GM19193 (cell line): Measurements from ENCODE around the gene TMEM88.

Experiments
- POLR2A ChIP-seq: IDR thresholded peaks from 4 replicates; pipeline ENCODE4 v1.6.1; 2011; ENCODE audit not compliant: insufficient read depth, insufficient read length; ENCODE audit errors: extremely low read depth

The TMEM88 gene

GRCh38 chr17:7838090-7839075 lies 16.5 kb upstream of the TMEM88 start:
- peak; percentile 29 for TF ChIP-seq POLR2A

- TF ChIP-seq POLR2A, result no peak
Measured at GRCh38 chr17:7839190-7839875, 15.5 kb upstream of the TMEM88 start.

GRCh38 chr17:7839876-7840261 lies 15.0 kb upstream of the TMEM88 start:
- TF ChIP-seq POLR2A, result no peak

DNA sequence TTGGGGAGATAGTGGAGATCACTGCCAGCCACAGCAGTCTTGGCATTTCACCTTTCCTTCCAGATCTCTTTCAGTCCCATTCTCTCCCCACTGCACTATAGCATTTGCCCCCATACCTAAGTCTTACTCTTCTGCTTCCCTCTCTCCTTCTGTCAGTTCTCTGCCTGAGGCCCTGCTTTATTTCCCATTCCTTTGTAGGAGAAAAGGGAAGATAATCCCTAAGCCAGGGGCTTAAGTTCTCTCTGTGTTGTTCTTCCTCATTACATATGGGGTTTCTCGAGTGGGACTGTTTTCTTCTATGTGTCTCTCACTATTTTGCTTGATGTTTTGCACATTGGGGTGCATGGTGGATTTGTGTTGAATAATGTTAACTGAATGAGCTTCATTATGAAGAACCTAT lies 14.4 kb upstream of the TMEM88 start:
- no peak for TF ChIP-seq POLR2A

DNA sequence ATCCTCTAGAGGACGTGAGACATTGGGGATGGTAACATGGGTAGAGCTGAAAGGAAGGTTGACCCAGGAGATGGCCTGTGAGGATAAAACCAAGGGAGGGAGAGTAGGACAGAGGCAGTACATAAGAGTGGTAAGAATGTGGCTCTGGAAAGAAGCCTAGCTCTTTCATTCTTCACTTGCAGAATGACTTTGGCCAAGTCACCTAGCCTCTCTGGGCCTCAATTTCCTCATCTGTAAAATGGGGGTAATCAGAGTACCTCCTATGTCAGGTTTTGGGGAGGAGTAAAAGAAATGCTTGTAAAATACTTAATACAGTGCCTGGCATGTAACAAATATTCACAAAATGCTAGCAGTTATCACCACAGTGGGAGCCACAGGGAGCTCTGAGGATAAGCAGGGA lies 14.0 kb upstream of the TMEM88 start:
- TF ChIP-seq POLR2A, result no peak

DNA sequence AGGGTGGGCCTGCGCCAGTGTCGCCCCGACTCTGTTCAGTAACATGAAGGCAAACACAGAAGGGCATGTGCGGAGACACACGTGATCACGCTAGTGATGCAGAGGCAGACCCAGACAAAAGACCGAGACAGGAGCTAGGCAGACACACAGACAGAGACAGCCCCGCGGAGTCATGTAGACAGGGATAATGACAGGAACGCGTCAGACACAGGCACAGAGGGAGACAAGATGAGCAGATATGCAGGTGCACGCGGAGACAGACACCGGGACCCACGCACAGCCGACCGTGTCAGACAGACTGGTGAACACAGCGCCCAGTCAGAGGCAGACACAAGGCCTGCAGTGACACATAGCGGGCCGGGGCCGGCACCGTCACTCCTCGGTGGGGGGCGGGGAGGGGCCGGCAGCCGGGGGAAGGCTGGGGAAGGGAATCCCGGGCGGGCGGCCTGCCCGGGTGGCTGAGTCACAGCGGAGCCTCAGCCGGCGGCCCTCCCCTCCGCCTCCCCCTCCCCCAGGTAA lies 13.4 kb upstream of the TMEM88 start:
- peak; percentile 53 for TF ChIP-seq POLR2A

DNA sequence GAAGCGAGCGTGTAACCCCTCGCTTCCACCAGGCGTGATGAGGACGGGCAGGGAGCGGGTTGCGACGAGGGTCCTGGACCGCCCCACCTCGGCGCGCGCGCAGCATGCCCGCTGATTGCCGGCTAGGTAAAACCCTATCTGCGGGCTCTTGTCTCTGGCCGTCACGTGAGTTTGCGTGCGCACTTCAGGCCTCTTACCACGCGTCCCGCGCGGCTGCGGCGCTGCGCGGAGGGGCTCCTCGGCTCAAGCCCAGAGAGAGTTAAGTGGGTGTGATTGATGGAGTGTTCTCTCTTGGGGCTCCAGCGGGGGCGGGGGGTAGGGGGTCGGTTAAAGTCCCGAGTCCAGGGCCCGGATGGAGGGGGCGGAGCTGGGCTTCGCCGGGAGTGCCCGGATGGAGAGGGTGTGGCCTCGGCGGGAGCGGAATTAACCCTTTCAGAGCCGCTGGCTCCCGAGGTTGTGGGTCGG lies 12.9 kb upstream of the TMEM88 start:
- no peak for TF ChIP-seq POLR2A

DNA sequence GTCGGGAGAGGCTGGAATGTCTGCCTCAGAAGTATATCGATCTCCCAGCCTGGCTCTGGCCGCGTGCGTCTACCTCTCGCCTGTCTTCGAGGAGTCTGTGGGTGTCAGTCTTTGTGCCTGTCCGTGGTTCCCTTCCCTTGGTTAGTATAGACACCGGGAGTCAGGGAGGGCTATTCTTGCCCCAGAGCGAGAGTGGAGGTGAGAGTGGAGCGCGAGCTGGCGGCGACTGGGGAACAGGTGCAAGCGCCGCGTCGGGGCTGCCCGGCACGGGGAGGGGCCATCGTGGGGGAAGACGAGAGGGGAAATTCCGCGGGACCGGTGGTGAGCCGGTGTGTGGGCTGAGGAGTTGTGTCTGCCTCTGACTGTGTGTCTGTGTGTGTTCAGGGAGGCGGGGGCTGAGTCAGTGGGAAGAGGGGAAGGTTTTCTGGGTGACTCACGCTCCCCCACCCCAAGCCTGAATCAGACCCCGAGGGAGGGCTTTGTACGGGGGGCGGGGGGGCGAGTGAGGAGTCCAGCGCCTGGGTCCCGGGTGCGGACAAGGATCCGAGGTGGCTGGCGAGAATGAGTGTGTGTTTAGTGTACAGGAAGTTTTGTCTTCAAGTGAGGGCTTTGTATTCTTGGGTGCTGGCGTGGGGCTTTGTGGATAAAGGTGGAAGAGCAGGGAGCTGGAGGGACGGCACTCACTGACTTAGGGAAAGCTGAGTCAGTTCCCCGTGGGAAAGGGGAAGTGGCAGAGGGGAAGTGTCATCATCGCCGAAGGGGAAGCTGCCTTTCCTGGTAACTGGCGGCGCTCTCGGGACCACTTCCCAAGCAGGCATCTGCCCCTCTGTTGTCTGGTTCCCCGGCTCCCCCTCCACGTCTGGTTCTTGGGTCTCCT lies 12.2 kb upstream of the TMEM88 start:
- peak; percentile 71 for TF ChIP-seq POLR2A

DNA sequence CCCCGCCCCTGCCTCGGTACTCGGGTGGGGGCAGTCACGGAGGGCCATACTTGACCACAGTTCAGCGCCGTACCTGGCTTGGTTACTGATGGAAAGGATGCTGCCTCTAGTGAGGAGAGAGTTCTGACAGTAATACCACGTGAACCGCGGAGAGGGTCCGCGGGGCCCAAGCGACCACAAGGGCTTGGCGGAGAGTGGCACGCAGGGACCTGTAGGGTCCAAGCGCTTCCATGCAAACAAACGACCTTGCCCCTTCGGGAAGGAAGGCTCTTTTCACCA lies 11.7 kb upstream of the TMEM88 start:
- TF ChIP-seq POLR2A, result no peak

DNA sequence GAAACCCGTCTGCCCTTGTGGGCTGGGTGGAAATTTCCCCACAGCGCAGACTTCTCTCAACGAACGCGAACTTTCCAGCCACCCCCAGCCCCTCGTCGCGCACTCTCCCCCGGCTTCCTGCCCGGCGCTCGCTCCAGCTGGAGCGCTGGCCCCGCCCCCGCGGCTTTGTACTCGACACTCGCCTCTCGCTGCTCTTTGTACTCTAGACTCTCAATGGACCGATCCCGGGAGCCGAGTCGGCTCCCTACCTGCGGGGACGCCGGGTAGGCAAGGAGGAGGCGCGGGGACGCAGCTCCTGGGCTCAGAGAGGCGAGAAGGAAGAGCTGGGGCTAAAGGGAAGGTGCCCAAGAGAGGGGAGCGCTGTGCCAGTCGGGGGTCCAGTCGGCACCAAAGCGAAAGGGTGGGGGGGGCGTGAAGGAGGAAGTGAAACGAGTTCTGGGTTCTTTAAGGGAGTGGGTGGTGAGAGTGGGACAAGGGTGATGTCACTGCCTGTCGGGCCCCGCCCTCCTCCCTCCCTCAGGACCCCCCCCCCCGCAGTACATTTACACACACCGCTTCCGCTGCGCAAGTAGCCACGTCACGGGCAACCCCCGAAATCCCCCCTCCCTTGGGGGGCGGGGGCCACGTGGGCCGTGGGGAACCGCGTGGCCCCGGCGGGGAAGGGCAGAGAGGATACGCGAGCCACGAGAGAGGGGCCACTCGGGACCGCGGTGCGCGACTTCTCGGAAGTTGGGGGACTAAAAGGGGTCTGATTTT lies 11.2 kb upstream of the TMEM88 start:
- peak; percentile 57 for TF ChIP-seq POLR2A

DNA sequence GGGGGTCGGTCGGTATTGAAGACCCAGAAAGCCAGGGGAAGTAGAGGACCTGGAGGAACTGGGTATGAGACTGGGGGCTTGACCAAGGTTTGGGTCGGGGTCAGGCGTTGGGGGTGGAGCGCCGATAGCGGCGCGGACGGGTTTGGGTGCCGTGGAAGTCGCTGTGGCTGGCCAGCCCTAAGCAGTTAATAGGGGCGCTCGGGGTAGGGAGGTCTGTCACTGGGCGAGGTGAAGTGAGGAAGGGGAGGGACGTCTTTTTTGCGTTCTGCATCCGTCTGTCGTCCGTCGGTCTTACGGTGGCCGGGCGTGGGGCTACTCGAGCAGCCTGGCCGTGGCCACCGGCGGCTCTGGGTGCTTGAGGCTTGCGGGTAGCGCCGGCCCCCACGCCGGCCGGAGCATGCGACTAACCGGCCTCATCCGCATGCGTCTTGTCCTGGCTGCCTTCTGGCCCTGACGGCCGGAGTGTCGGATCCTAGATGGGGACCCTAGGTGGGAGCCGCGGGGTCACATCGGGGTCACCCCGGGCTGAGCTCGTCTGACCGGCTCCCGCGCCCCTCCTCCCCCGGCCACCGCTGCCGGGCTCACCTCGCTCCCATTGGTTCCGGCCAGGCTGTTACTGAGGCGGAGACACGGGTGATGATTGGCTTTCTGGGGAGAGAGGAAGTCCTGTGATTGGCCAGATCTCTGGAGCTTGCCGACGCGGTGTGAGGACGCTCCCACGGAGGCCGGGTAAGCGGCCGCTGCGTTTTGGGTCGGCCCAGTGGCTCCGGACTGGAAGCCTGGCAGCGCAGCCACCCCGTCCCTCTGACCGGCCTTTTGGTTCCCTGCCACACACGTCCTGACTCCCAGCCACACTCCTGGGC lies 10.3 kb upstream of the TMEM88 start:
- TF ChIP-seq POLR2A, result peak; percentile 57

- no peak for TF ChIP-seq POLR2A
Measured at GRCh38 chr17:7845359-7846062, 9.4 kb upstream of the TMEM88 start.
